GM21723 (cell line): ENCODE results near the gene LRRC26.
"Not testable (repeated sequence)": the region's sequence is repeated elsewhere in the genome, so short reads cannot be mapped to it uniquely, and the experiment has no call there.

Experiments
- ATAC-seq: cut with Tn5 transposase; IDR thresholded peaks from one replicate; pipeline ENCODE4 v1.9.1; 2021; ENCODE audit warnings: mild to moderate bottlenecking, moderate library complexity; ENCODE audit not compliant: unreplicated experiment

The LRRC26 gene

GRCh38 chr9:137139468-137140150 lies 30.2 kb downstream of the LRRC26 start:
- no peak for ATAC-seq

GRCh38 chr9:137138722-137139467 lies 31.0 kb downstream of the LRRC26 start, which contains the start of gene GRIN1:
GRIN1 (plus strand) TSS chr9:137139154; CDS start chr9:137139487, 333 bp downstream.
- no peak for ATAC-seq

- no peak for ATAC-seq
Measured at GRCh38 chr9:137138058-137138721, 31.7 kb downstream of the LRRC26 start.

GRCh38 chr9:137136881-137137607 lies 32.8 kb downstream of the LRRC26 start:
- no peak for ATAC-seq

GRCh38 chr9:137136261-137136880 lies 33.5 kb downstream of the LRRC26 start:
- ATAC-seq: no peak

- not testable (repeated sequence) for ATAC-seq
Measured at GRCh38 chr9:137135154-137135553, 34.7 kb downstream of the LRRC26 start.

GRCh38 chr9:137134191-137134590 lies 35.7 kb downstream of the LRRC26 start:
- no peak for ATAC-seq

- peak; percentile 27 for ATAC-seq
Measured at GRCh38 chr9:137130176-137130755, 39.6 kb downstream of the LRRC26 start.

- peak; percentile 75 for ATAC-seq
Measured at GRCh38 chr9:137129456-137130175, 40.2 kb downstream of the LRRC26 start.

GRCh38 chr9:137128862-137129455 lies 40.9 kb downstream of the LRRC26 start:
- peak; percentile 12 for ATAC-seq

GRCh38 chr9:137128158-137128861 lies 41.5 kb downstream of the LRRC26 start:
- ATAC-seq: no peak

GRCh38 chr9:137127301-137128157 lies 42.3 kb downstream of the LRRC26 start:
- no peak for ATAC-seq

- ATAC-seq: no peak
Measured at GRCh38 chr9:137126786-137127185, 43.1 kb downstream of the LRRC26 start.

- ATAC-seq: not testable (repeated sequence)
Measured at GRCh38 chr9:137123952-137124462, 45.8 kb downstream of the LRRC26 start.

GRCh38 chr9:137123468-137123837 lies 46.4 kb downstream of the LRRC26 start:
- ATAC-seq: no peak

GRCh38 chr9:137122796-137123467 lies 46.9 kb downstream of the LRRC26 start:
- not testable (repeated sequence) for ATAC-seq
